Astrocyte of the spinal cord (primary cell): ENCODE results near the gene PSMC3IP.
"Not testable (repeated sequence)": the region's sequence is repeated elsewhere in the genome, so short reads cannot be mapped to it uniquely, and the experiment has no call there.

Source experiments
- DNase-seq: peaks from one replicate; pipeline ENCODE4 v3.0.0; 2011; ENCODE audit warnings: low read depth, low spot score
- H3K4me3 ChIP-seq: 2 replicates; pipeline ENCODE4 v1.5.1; 2011; ENCODE audit warnings: low read depth, mild to moderate bottlenecking, low read length, moderate library complexity
- in situ Hi-C: cut with HindIII; loops from 2 replicates; pipeline ENCODE4 v1.10.0; 2017; ENCODE audit warnings: low sequenced_read_pairs
- TF ChIP-seq, protein P1 (sequence below): IDR thresholded peaks from 2 replicates; pipeline ENCODE4 v1.5.1; 2012; ENCODE audit warnings: low read depth, mild to moderate bottlenecking, low read length, inconsistent platforms

Gene PSMC3IP

DNA sequence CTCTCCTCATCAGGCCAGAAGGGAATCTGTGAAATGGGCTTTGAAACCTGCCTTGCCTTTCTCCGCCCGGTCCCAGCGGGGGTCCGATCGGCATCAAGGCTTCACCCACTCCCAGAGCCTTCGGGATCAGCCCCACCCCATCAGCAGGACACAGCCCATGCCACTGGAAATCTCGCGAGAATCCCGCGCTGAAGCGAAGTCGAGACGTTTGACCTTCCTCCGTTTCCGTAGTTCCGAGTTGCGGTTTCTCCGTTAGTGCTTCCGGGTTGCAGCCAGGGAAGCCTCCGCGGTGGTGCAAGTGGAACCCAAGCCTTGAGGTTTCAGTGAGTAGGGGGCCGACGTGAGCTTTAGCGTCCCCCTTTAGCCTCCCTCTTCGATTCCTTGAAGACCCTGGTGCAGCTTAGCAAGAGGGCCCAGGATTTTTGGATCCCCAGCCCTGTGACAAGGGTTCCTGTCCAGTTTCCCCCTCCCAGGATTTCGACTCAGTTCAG is 15.6 kb downstream of the PSMC3IP start, which contains the start of gene COASY:
COASY (plus strand) TSS at position 252 of the 491 bp plus-strand sequence. CDS start 475 bp downstream, outside the sequence.
- in situ Hi-C loops = no loop called here
- peak; percentile 96 for DNase-seq
- peak within 1 kb of the TSS; percentile 75 for H3K4me3 ChIP-seq
- TF ChIP-seq, protein P1, sequence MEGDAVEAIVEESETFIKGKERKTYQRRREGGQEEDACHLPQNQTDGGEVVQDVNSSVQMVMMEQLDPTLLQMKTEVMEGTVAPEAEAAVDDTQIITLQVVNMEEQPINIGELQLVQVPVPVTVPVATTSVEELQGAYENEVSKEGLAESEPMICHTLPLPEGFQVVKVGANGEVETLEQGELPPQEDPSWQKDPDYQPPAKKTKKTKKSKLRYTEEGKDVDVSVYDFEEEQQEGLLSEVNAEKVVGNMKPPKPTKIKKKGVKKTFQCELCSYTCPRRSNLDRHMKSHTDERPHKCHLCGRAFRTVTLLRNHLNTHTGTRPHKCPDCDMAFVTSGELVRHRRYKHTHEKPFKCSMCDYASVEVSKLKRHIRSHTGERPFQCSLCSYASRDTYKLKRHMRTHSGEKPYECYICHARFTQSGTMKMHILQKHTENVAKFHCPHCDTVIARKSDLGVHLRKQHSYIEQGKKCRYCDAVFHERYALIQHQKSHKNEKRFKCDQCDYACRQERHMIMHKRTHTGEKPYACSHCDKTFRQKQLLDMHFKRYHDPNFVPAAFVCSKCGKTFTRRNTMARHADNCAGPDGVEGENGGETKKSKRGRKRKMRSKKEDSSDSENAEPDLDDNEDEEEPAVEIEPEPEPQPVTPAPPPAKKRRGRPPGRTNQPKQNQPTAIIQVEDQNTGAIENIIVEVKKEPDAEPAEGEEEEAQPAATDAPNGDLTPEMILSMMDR = no peak

DNA sequence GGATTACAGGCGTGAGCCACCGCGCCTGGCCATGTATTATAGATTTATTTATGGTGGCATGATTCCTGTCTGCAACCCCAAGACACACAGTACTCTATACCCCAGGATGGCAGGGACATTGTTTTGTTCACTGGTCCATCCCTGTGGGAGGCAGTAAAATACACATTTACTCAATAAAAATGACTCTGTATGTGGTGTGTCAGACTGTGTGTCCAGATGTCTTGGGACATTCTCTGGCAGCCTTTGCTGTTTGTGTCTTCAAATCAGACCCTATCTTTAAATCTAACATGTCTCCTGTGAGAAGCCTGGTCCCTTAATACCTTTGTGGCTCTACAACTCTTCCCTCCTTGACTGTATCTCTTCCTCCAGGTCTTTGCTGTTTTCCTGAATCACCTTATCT is 17.3 kb downstream of the PSMC3IP start:
- TF ChIP-seq, protein P1 = no peak
- in situ Hi-C loops = no loop called here
- no peak overlapping the region for H3K4me3 ChIP-seq
- no peak for DNase-seq

DNA sequence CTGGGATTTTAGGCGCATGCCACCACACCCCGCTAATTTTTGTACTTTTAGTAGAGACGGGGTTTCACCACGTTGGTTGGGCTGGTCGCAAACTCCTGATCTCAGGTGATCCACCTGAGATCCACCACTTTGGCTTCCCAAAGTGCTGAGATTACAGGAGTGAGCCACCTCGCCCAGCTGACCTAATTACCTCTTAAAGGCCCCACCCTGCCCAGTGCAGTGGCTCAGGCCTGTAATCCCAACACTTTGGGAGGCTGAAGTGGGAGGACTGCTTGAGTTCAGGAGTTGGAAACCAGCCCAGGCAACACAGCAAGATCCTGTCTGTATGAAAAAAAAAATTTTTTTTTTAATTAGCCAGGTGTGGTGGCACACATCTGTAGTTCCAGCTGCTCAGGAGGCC is 18.5 kb downstream of the PSMC3IP start:
- TF ChIP-seq, protein P1 = no peak
- no peak for DNase-seq
- H3K4me3 ChIP-seq = no peak overlapping the region
- in situ Hi-C loops = no loop called here

DNA sequence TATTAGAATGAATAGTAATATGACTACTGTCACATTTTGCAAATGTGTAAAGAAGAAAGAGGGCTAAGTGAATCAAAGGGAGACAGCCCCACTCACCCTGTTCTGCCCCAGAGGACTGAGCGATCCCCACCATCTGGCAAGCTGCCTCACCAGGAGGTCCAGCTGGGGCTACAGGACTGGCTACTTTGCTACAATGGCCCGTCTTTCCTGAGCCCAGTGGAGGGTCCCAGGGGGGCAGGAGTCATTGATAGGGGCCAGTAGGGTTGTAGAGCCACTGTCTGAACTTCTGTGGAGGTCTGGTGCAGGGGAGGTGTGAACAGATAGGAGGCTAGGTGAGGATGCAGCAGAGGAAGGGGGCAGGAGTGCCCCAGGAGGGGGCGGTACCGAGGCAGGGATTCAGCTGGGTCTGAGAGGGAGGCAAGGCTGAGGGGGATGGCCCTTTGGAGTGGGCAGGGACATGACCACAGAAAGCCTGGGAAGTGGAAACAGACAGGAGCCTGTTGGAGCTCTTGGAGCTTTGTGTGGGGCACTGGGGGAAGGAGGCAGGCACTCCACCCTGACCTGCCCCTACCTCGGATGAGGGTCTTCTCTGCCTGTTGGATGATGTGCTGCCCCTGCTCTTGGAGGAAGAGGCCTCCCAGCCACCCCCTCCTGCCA is 21.4 kb downstream of the PSMC3IP start:
- in situ Hi-C loops, H3K4me3 ChIP-seq, DNase-seq: not testable (repeated sequence)

DNA sequence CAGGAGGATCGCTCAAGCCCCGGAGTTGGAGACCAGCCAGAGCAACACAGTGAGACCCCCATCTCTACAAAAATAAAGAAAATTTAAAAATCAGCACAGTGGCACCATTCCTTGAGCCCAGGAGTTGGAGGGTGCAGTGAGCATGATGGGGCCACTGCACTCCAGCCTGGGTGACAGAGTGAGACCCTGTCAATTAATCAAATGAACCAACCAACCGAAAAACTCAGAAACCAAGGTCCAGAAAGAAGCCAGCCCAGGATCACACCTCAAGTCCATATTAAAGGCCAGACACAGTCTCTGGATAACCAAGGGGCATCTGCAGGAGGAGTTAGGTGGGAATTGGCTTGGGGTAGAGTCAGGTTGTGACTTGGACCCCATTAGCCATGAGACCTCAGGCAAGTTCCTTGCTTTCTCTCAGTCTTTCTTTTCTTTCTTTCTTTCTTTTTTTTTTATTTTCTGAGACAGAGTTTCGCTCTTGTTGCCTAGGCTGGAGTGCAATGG is 22.4 kb downstream of the PSMC3IP start:
- TF ChIP-seq, protein P1 = no peak
- in situ Hi-C loops = no loop called here
- peak overlapping the region; percentile 76 for H3K4me3 ChIP-seq
- no peak for DNase-seq

DNA sequence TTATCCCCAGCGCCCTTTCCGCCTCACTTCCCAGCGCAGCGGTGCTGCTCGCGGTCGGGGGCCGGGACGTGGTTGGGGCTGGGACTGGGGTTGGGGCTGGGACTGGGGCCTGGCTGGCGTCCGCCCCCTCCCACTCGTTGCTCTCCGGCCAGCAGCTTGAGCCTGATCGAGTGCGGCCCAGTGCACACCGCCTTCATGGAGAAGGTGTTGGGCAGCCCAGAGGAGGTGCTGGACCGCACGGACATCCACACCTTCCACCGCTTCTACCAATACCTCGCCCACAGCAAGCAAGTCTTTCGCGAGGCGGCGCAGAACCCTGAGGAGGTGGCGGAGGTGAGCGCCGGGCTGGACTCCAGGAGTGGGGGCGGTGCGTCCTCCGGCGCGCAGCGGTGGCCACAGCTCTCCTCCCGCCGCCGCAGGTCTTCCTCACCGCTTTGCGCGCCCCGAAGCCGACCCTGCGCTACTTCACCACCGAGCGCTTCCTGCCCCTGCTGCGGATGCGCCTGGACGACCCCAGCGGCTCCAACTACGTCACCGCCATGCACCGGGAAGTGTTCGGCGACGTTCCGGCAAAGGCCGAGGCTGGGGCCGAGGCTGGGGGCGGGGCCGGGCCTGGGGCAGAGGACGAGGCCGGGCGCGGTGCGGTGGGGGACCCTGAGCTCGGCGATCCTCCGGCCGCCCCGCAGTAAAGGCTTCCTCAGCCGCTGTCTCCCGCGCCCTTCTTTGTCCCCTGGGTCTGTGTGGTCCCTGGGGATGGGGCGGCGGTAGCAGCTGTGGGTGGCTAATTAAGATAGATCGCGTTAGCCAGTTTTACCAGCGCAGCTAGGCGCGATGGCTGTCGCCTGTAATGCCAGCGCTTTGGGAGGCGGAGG is 23.0 kb downstream of the PSMC3IP start:
- peak overlapping the region; percentile 76 for H3K4me3 ChIP-seq
- in situ Hi-C loops = no loop called here
- TF ChIP-seq, protein P1 = no peak
- peak; percentile 84 for DNase-seq

DNA sequence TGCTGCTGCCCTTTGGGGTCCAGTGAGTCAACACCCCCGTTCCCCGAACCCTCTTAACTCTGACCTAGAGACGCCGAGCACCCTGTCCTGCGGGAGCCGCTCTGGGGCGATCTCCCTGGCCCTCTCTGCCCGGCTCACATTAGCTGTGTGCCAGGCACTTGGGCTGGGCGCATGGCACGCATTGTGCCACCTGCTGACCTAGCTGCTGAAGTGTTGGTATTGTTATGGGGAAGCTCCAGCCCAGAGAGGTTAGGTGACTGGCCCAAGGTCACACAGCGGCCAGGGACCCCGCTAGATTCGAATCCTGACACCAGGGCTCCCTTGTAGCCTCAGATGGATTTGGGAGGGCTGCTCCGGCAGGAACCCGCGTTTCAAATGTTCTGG is 23.7 kb downstream of the PSMC3IP start:
- in situ Hi-C loops = no loop called here
- no peak for DNase-seq
- peak overlapping the region; percentile 76 for H3K4me3 ChIP-seq
- TF ChIP-seq, protein P1 = no peak
